H9 (cell line): ENCODE measurements around the gene PCGF2. TPM values are rescaled to one million over a fixed set of nuclear protein-coding genes. Genes with fewer than 3 reads are reported as not detected.

ENCODE experiments used
- DNase-seq: peaks from one replicate; pipeline ENCODE4 v3.0.0-alpha.2; 2017
- H2AFZ ChIP-seq: one replicate; pipeline ENCODE4 v1.6.1; 2013; ENCODE audit warnings: mild to moderate bottlenecking, low read length, control low read depth, moderate library complexity
- H2AK5ac ChIP-seq: 2 replicates; pipeline ENCODE4 v1.6.1; 2013; ENCODE audit warnings: low read length, control low read depth, mixed read lengths; ENCODE audit not compliant: insufficient read length
- H2BK120ac ChIP-seq: one replicate; pipeline ENCODE4 v1.6.1; 2013; ENCODE audit warnings: low read depth, mild to moderate bottlenecking, low read length, control low read depth, inconsistent platforms; ENCODE audit not compliant: poor library complexity, severe bottlenecking
- H2BK12ac ChIP-seq: 2 replicates; pipeline ENCODE4 v1.6.1; 2013; ENCODE audit warnings: low read length, control low read depth, mixed read lengths, low read depth; ENCODE audit not compliant: insufficient read length
- H2BK15ac ChIP-seq: 2 replicates; pipeline ENCODE4 v1.6.1; 2013; ENCODE audit warnings: low read depth, low read length, control low read depth
- H2BK20ac ChIP-seq: one replicate; pipeline ENCODE4 v1.6.1; 2013; ENCODE audit warnings: low read depth, mild to moderate bottlenecking, low read length, control low read depth, inconsistent platforms; ENCODE audit not compliant: poor library complexity, severe bottlenecking
- H2BK5ac ChIP-seq: 2 replicates; pipeline ENCODE4 v1.6.1; 2013; ENCODE audit warnings: low read length, control low read depth, mixed read lengths; ENCODE audit not compliant: insufficient read length
- H3K14ac ChIP-seq: 2 replicates; pipeline ENCODE4 v1.6.1; 2013; ENCODE audit warnings: low read length, control low read depth; ENCODE audit not compliant: insufficient read depth
- H3K18ac ChIP-seq: 2 replicates; pipeline ENCODE4 v1.6.1; 2013; ENCODE audit warnings: low read depth, mild to moderate bottlenecking, mixed read lengths, low read length, control low read depth; ENCODE audit not compliant: insufficient read length
- H3K23ac ChIP-seq: 2 replicates; pipeline ENCODE4 v1.6.1; 2013; ENCODE audit warnings: low read length, control low read depth, mixed read lengths, low read depth; ENCODE audit not compliant: insufficient read length
- H3K23me2 ChIP-seq: 2 replicates; pipeline ENCODE4 v1.6.1; 2013; ENCODE audit warnings: low read depth, mild to moderate bottlenecking, mixed read lengths, low read length, control low read depth; ENCODE audit not compliant: insufficient read length, poor library complexity, severe bottlenecking
- H3K27ac ChIP-seq: 2 replicates; pipeline ENCODE4 v1.5.1; 2013; ENCODE audit warnings: low read length, control low read depth, mixed read lengths, low read depth; ENCODE audit not compliant: insufficient read length
- H3K27me3 ChIP-seq: 2 replicates; pipeline ENCODE4 v1.6.1; 2013; ENCODE audit warnings: low read length, control low read depth, inconsistent platforms; ENCODE audit not compliant: insufficient read depth
- H3K4ac ChIP-seq: 2 replicates; pipeline ENCODE4 v1.6.1; 2013; ENCODE audit warnings: low read depth, mild to moderate bottlenecking, control low read depth, inconsistent platforms, low read length, moderate library complexity
- H3K4me1 ChIP-seq: 2 replicates; pipeline ENCODE4 v1.6.1; 2013; ENCODE audit warnings: low read length, control low read depth, inconsistent platforms; ENCODE audit not compliant: insufficient read depth
- H3K4me2 ChIP-seq: 2 replicates; pipeline ENCODE4 v1.6.1; 2013; ENCODE audit warnings: low read length, control low read depth, mixed read lengths; ENCODE audit not compliant: insufficient read length, insufficient read depth
- H3K56ac ChIP-seq: 2 replicates; pipeline ENCODE4 v1.6.1; 2013; ENCODE audit warnings: low read depth, mild to moderate bottlenecking, mixed read lengths, low read length, control low read depth; ENCODE audit not compliant: insufficient read length
- H3K79me1 ChIP-seq: 2 replicates; pipeline ENCODE4 v1.6.1; 2013; ENCODE audit warnings: low read depth, mild to moderate bottlenecking, moderate library complexity, low read length, control low read depth, inconsistent platforms; ENCODE audit not compliant: insufficient read depth, poor library complexity, severe bottlenecking
- H3K79me2 ChIP-seq: 2 replicates; pipeline ENCODE4 v1.6.1; 2013; ENCODE audit warnings: low read length, control low read depth, inconsistent platforms; ENCODE audit not compliant: insufficient read depth
- H3K9ac ChIP-seq: 2 replicates; pipeline ENCODE4 v1.6.1; 2013; ENCODE audit warnings: low read length, control low read depth, mixed read lengths; ENCODE audit not compliant: insufficient read length; ENCODE audit errors: extremely low read depth
- H3K9me3 ChIP-seq: one replicate; pipeline ENCODE4 v1.6.1; 2013; ENCODE audit warnings: low read depth, low read length, inconsistent platforms; ENCODE audit not compliant: control insufficient read depth
- H3T11ph ChIP-seq: one replicate; pipeline ENCODE4 v1.6.1; 2013; ENCODE audit warnings: mild to moderate bottlenecking, low read length, control low read depth, inconsistent platforms
- H4K20me1 ChIP-seq: one replicate; pipeline ENCODE4 v1.6.1; 2013; ENCODE audit not compliant: control insufficient read depth, insufficient read length, insufficient read depth
- H4K5ac ChIP-seq: 2 replicates; pipeline ENCODE4 v1.6.1; 2013; ENCODE audit warnings: low read depth, mild to moderate bottlenecking, mixed read lengths, low read length, control low read depth; ENCODE audit not compliant: insufficient read length
- H4K8ac ChIP-seq: replicated peaks from 2 replicates; pipeline ENCODE4 v1.6.1; 2013; ENCODE audit warnings: low read length, control low read depth, mixed read lengths, low read depth; ENCODE audit not compliant: insufficient read length
- H4K91ac ChIP-seq: 2 replicates; pipeline ENCODE4 v1.6.1; 2013; ENCODE audit warnings: low read depth, mild to moderate bottlenecking, moderate library complexity, mixed read lengths, low read length, control low read depth; ENCODE audit not compliant: insufficient read length
- H3K27ac Mint-ChIP-seq, 3 experiments: 2 replicates in 2 of 3; 3 replicates in 1 of 3; pipeline ENCODE4 v1.8.0; 2020 to 2021; ENCODE audit warnings: mixed read lengths in 3 of 3, mild to moderate bottlenecking in 1 of 3, moderate library complexity in 1 of 3
- H3K27me3 Mint-ChIP-seq: 2 replicates; pipeline ENCODE4 v1.8.0; 2021; ENCODE audit warnings: low read depth, mild to moderate bottlenecking, moderate library complexity, mixed read lengths
- H3K36me3 Mint-ChIP-seq, 3 experiments: 2 replicates in 2 of 3; 3 replicates in 1 of 3; pipeline ENCODE4 v1.8.0; 2020 to 2021; ENCODE audit warnings: low read depth in 3 of 3, mixed read lengths in 3 of 3; ENCODE audit not compliant: insufficient read depth in 1 of 3
- H3K4me1 Mint-ChIP-seq, 2 experiments: 2 replicates each; pipeline ENCODE4 v1.8.0; 2020; ENCODE audit warnings: mixed read lengths in 2 of 2
- H3K4me3 Mint-ChIP-seq, 2 experiments: 2 replicates in 1 of 2; 3 replicates in 1 of 2; pipeline ENCODE4 v1.8.0; 2020 to 2021; ENCODE audit warnings: mild to moderate bottlenecking in 2 of 2, mixed read lengths in 2 of 2, moderate library complexity in 1 of 2
- H3K9me3 Mint-ChIP-seq, 2 experiments: 2 replicates in 1 of 2; 3 replicates in 1 of 2; pipeline ENCODE4 v1.8.0; 2020; ENCODE audit warnings: mild to moderate bottlenecking in 2 of 2, mixed read lengths in 2 of 2, moderate library complexity in 1 of 2
- CTCF ChIP-seq: fragments of 200-600 bp; sonication (generic); conservative IDR thresholded peaks from 3 replicates; pipeline ENCODE4 v1.8.0; 2021; ENCODE audit warnings: antibody characterized with exemption, mild to moderate bottlenecking
- WGBS: extraction: QIAGEN DNeasy Blood & Tissue Kit; methylation state at CpG from one replicate; pipeline ENCODE4 v1.1.7; 2013; ENCODE audit warnings: missing lambda C conversion rate, low lambda C conversion rate, mixed read lengths; ENCODE audit not compliant: insufficient read length; ENCODE audit errors: extremely low coverage; 5-methylcytosine and 5-hydroxymethylcytosine counted together
- total RNA-seq: library from RNA; stranded (reverse); gene quantifications from 2 replicates; pipeline ENCODE4 v1.2.1, GENCODE V29; 2021

The PCGF2 gene
- total RNA-seq, 1 experiment from 2014 or later: 106 TPM

- Histone ChIP-seq H3T11ph (no peak overlapping the region), H3K79me1 (peaks cover 13% of the 10 kb centered on the region), H3K9ac (no peak overlapping the region), H2BK12ac (no peak overlapping the region), H3K18ac (no peak overlapping the region), H4K91ac (no peak overlapping the region), H3K4ac (no peak overlapping the region), H2BK15ac (no peak overlapping the region), H3K56ac (no peak overlapping the region), H3K23me2 (peaks cover 7% of the 10 kb centered on the region), H3K79me2 (peaks cover 55% of the 10 kb centered on the region), H3K14ac (no peak overlapping the region), H3K23ac (no peak overlapping the region), H3K4me1 (peaks cover 5% of the 10 kb centered on the region; the same call in 1 of the 2 replicates), H4K20me1 (no peaks in the 10 kb centered on the region), H4K5ac (no peak overlapping the region), H2BK5ac (no peak overlapping the region), H2AFZ (no peak overlapping the region), H4K8ac (no peak overlapping the region), H3K9me3 (no peaks in the 10 kb centered on the region), H3K4me2 (no peak overlapping the region), H3K27me3 (no peaks in the 10 kb centered on the region), H2BK120ac (no peak overlapping the region), H3K27ac (no peak overlapping the region), H2AK5ac (no peak overlapping the region), H2BK20ac (no peak overlapping the region)
- Mint-ChIP-seq H3K27ac (no peak overlapping the region; a peak in 1 of 7 replicates), H3K36me3 (peaks cover 27 to 51% (median 45%) of the 10 kb centered on the region in 3 experiments), H3K9me3 (no peaks in the 10 kb centered on the region; a peak in 1 of 5 replicates), H3K4me1 (peaks cover 42 to 56% of the 10 kb centered on the region in 2 experiments), H3K27me3 (no peaks in the 10 kb centered on the region; the same call in none of the 2 replicates), H3K4me3 (no peak overlapping the region)
- TF ChIP-seq CTCF: no peak
- no peak for DNase-seq
- no CpG with 5 or more reads among the region's 5 CpGs for WGBS
These were observed 6.7 kb downstream of the PCGF2 start for GRCh38 chr17:38741461-38741860.
